Keratinocyte (primary cell): ENCODE measurements around the gene CDC14B. TPM values are rescaled to one million over a fixed set of nuclear protein-coding genes. Genes with fewer than 3 reads are reported as not detected.
A peak's percentile ranks its signal among the peaks of the same experiment; 100 is the strongest.

Source experiments
- DNase-seq: peaks from one replicate; pipeline ENCODE4 v3.0.0-alpha.2; 2011; ENCODE audit warnings: low read depth, missing footprints, low spot score
- FAIRE-seq: peaks from 2 replicates; lab custom pipeline; 2011; peaks lifted over from hg19 to GRCh38; lab: Jason Lieb, UNC
- H2AFZ ChIP-seq: 2 replicates; pipeline ENCODE4 v1.6.0; 2012; ENCODE audit warnings: low read length, control low read depth, inconsistent platforms; ENCODE audit not compliant: control insufficient read depth
- H3K27ac ChIP-seq: 2 replicates; pipeline ENCODE4 v1.5.1; 2011; ENCODE audit warnings: low read length; ENCODE audit not compliant: control insufficient read depth, insufficient read depth
- H3K27me3 ChIP-seq: 3 replicates; pipeline ENCODE4 v1.6.0; 2011; ENCODE audit warnings: low read length; ENCODE audit not compliant: control insufficient read depth, insufficient read depth; ENCODE audit errors: extremely low read depth
- H3K36me3 ChIP-seq, 2 experiments: 2 replicates in 1 of 2; 3 replicates in 1 of 2; pipeline ENCODE4 v1.5.1; 2011; ENCODE audit warnings: low read length in 2 of 2, mild to moderate bottlenecking in 1 of 2; ENCODE audit not compliant: control insufficient read depth in 2 of 2, insufficient read depth in 2 of 2; ENCODE audit errors: extremely low read depth in 1 of 2
- H3K4me1 ChIP-seq: 3 replicates; pipeline ENCODE4 v1.5.1; 2011; ENCODE audit warnings: low read length; ENCODE audit not compliant: control insufficient read depth, insufficient read depth; ENCODE audit errors: extremely low read depth
- H3K4me2 ChIP-seq: 3 replicates; pipeline ENCODE4 v1.6.0; 2011; ENCODE audit warnings: low read depth, low read length; ENCODE audit not compliant: control insufficient read depth, insufficient read depth; ENCODE audit errors: extremely low read depth
- H3K4me3 ChIP-seq, 3 experiments: fragments of 200-600 bp in 1 of 3; sonication (generic) in 1 of 3; 2 replicates in 2 of 3; 3 replicates in 1 of 3; pipeline ENCODE4 v1.5.1; 2011 to 2016; ENCODE audit warnings: low read length in 3 of 3, mild to moderate bottlenecking in 3 of 3, control low read depth in 2 of 3, inconsistent platforms in 1 of 3, low read depth in 1 of 3, mixed read lengths in 1 of 3, mixed run types in 1 of 3, moderate library complexity in 1 of 3; ENCODE audit not compliant: control insufficient read depth in 2 of 3, insufficient read depth in 2 of 3; ENCODE audit errors: extremely low read depth in 1 of 3
- H3K79me2 ChIP-seq: 2 replicates; pipeline ENCODE4 v1.6.0; 2012; ENCODE audit warnings: low read length; ENCODE audit not compliant: control insufficient read depth, insufficient read depth
- H3K9ac ChIP-seq: 3 replicates; pipeline ENCODE4 v1.6.0; 2011; ENCODE audit warnings: low read length; ENCODE audit not compliant: control insufficient read depth, insufficient read depth; ENCODE audit errors: extremely low read depth
- H3K9me1 ChIP-seq: 3 replicates; pipeline ENCODE4 v1.6.0; 2011; ENCODE audit warnings: low read length; ENCODE audit not compliant: control insufficient read depth, insufficient read depth; ENCODE audit errors: extremely low read depth
- H3K9me3 ChIP-seq: 2 replicates; pipeline ENCODE4 v1.5.1; 2012; ENCODE audit warnings: low read depth, low read length; ENCODE audit not compliant: control insufficient read depth
- H4K20me1 ChIP-seq: 3 replicates; pipeline ENCODE4 v1.6.0; 2011; ENCODE audit warnings: low read length; ENCODE audit not compliant: control insufficient read depth, insufficient read depth; ENCODE audit errors: extremely low read depth
- EZH2 ChIP-seq: IDR thresholded peaks from one replicate; pipeline ENCODE4 v1.6.1; 2012; ENCODE audit warnings: inconsistent platforms, mild to moderate bottlenecking, low read length, moderate library complexity
- dilution Hi-C: fragments of 300-500 bp; cut with MboI; formaldehyde crosslinking; loops from one replicate; pipeline ENCODE4 v1.7.0; 2020; ENCODE audit warnings: low sequenced_read_pairs; ENCODE audit not compliant: extremely low pct_ligation_motif_present
- polyA plus RNA-seq, 5 experiments: library from polyadenylated mRNA; depleted of rRNA in 3 of 5; stranded (reverse) in 3 of 5; stranded (forward) in 1 of 5; unstranded in 1 of 5; fragments of >200 nt; gene quantifications; 1 replicate in 1 of 5; 2 replicates in 3 of 5; 3 replicates in 1 of 5; pipeline versions ENCODE4 v1.2.1 to v1.2.3, GENCODE V29; 2011 to 2012; ENCODE audit warnings: missing spikeins in 2 of 5, low read depth in 1 of 5, low replicate concordance in 1 of 5
- TF ChIP-seq, protein P1 (sequence below), 3 experiments: IDR thresholded peaks in 1 of 3; conservative IDR thresholded peaks in 1 of 3; optimal IDR thresholded peaks in 1 of 3; 2 replicates in 2 of 3; 3 replicates in 1 of 3; pipeline versions ENCODE3 to v1.5.1; 2011; ENCODE audit warnings: low read length in 3 of 3, mild to moderate bottlenecking in 3 of 3, moderate library complexity in 2 of 3, control low read depth in 1 of 3, inconsistent platforms in 1 of 3; ENCODE audit not compliant: insufficient read depth in 2 of 3; ENCODE audit errors: extremely low read depth in 1 of 3

CDC14B gene
- polyA plus RNA-seq, 1 donor (not counting 4 experiments of a cell fraction or from before 2014, with no cell fraction given) = 7.5 TPM

DNA sequence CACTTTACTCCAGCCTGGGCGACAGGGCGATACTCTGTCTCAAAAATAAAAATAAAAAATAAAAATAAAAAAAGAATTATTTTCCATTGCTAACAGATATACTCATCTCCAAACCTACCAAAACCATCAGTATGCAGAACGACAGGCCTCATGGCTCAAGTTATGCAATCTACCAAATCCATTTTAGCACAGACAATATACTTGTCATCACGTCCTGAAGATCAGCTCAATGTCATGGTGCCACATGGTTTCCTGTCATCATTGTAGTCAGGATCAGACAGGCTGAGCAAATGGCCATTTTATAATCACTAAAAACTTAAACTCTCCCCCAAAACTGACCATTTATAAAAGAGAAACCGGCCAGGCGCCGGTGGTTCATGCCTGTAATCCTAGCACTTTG lies 100.5 kb downstream of the CDC14B start:
- no peak overlapping the region for H3K4me3 ChIP-seq
- TF ChIP-seq, protein P1, sequence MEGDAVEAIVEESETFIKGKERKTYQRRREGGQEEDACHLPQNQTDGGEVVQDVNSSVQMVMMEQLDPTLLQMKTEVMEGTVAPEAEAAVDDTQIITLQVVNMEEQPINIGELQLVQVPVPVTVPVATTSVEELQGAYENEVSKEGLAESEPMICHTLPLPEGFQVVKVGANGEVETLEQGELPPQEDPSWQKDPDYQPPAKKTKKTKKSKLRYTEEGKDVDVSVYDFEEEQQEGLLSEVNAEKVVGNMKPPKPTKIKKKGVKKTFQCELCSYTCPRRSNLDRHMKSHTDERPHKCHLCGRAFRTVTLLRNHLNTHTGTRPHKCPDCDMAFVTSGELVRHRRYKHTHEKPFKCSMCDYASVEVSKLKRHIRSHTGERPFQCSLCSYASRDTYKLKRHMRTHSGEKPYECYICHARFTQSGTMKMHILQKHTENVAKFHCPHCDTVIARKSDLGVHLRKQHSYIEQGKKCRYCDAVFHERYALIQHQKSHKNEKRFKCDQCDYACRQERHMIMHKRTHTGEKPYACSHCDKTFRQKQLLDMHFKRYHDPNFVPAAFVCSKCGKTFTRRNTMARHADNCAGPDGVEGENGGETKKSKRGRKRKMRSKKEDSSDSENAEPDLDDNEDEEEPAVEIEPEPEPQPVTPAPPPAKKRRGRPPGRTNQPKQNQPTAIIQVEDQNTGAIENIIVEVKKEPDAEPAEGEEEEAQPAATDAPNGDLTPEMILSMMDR (optimal IDR thresholded peaks at IDR 0.05 in 1 of 3, IDR thresholded peaks at IDR 0.05 in 1 of 3, conservative IDR thresholded peaks at IDR 0.05 in 1 of 3; ENCODE audit: extremely low read depth in 1 of 3, insufficient read depth in 2 of 3, low read length in 3 of 3) = no peak
- no peak for TF ChIP-seq EZH2
- H3K9ac ChIP-seq = no peak overlapping the region
- no peaks in the 10 kb centered on the region for H4K20me1 ChIP-seq
- no peaks in the 10 kb centered on the region for H3K9me1 ChIP-seq
- FAIRE-seq = no peak
- no peak for DNase-seq
- dilution Hi-C loops = no loop called here
- no peak overlapping the region for H2AFZ ChIP-seq
- peaks cover 0 to 3% of the 10 kb centered on the region in 2 experiments for H3K36me3 ChIP-seq
- H3K4me2 ChIP-seq = no peak overlapping the region
- H3K4me1 ChIP-seq = no peaks in the 10 kb centered on the region
- no peaks in the 10 kb centered on the region for H3K79me2 ChIP-seq
- H3K9me3 ChIP-seq = no peaks in the 10 kb centered on the region
- no peak overlapping the region for H3K27ac ChIP-seq
- H3K27me3 ChIP-seq = no peaks in the 10 kb centered on the region

DNA sequence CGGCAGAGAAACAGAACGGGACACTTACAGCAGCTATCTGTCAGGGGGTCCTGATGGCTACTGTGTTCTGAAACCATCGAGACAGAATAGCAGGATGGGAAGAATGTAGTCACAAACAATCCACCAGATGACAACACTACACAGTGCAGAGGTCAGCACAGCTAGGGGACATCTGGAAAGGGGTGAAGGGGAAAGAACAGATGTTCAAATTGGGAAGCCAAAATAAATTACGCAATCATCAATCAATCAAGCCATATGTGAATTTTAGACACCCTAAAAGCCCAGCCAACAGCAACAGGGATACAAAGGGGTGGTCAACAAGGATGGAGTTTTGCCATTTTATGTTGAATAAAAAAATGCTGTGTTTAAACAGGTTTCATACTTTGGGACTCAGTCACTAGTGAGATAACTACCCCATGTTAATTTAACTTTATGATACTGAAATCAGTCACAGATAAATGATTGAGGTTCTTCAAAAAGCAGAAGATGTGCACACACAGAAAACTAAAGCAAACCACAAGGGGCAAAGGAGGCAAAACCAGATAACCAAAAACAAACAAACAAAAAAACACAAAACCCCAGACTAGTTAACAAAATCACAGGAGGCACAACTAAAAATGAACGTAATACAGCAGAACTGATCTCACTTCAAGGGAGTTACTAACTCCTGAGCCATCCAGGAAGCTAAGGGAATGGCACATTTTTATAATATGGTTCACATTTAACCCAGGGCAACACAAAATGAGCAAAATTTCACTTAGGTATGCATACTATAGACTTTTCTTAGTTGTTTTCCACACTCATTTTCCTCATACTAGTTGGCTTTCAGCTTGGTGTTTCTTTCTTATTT lies 103.8 kb downstream of the CDC14B start:
- H3K4me3 ChIP-seq = no peak overlapping the region
- H4K20me1 ChIP-seq = no peaks in the 10 kb centered on the region
- H3K27me3 ChIP-seq = no peaks in the 10 kb centered on the region
- no peak overlapping the region for H3K4me2 ChIP-seq
- TF ChIP-seq EZH2 = no peak
- TF ChIP-seq, protein P1 (optimal IDR thresholded peaks at IDR 0.05 in 1 of 3, IDR thresholded peaks at IDR 0.05 in 1 of 3, conservative IDR thresholded peaks at IDR 0.05 in 1 of 3; ENCODE audit: extremely low read depth in 1 of 3, insufficient read depth in 2 of 3, low read length in 3 of 3) = no peak
- peak; percentile 34 for FAIRE-seq
- no peaks in the 10 kb centered on the region for H3K9me1 ChIP-seq
- no peaks in the 10 kb centered on the region for H3K4me1 ChIP-seq
- dilution Hi-C loops = no loop called here
- no peaks in the 10 kb centered on the region for H3K79me2 ChIP-seq
- H3K9me3 ChIP-seq = no peaks in the 10 kb centered on the region
- H2AFZ ChIP-seq = no peak overlapping the region
- H3K9ac ChIP-seq = no peak overlapping the region
- no peak for DNase-seq
- H3K36me3 ChIP-seq = peaks cover 0 to 4% of the 10 kb centered on the region in 2 experiments
- H3K27ac ChIP-seq = no peak overlapping the region
